A673 (cell line): Measurements from ENCODE around the gene IL12RB2.

Source experiments
- CTCF ChIP-seq: fragments of 300-800, 200-600 bp; sonication (generic); conservative IDR thresholded peaks from 2 replicates; pipeline ENCODE4 v1.5.1; 2017; ENCODE audit warnings: low read depth, mild to moderate bottlenecking, antibody characterized with exemption, low read length, moderate library complexity, mixed read lengths
- EZH2 ChIP-seq: fragments of 200-600 bp; sonication (generic); IDR thresholded peaks from 2 replicates; pipeline ENCODE4 v1.6.1; 2017; ENCODE audit warnings: borderline replicate concordance, low read depth, mild to moderate bottlenecking, mixed read lengths, antibody characterized with exemption, low read length; ENCODE audit not compliant: poor library complexity, severe bottlenecking

- TF ChIP-seq EZH2 (no peak), CTCF (no peak)
These were observed 34.1 kb upstream of the IL12RB2 start for GRCh38 chr1:67273591-67273990.
